Measurements from ENCODE around the gene KCNJ5. TPM values are rescaled to one million over a fixed set of nuclear protein-coding genes. Genes with fewer than 3 reads are reported as not detected.

KCNJ5 gene
- total RNA-seq, 2 donors from 2014 or later = 6.3 to 13.7 TPM

GRCh38 chr11:128910576-128910975, 19.4 kb downstream of the KCNJ5 start:
- intact Hi-C loops (cut with DNase I) = no loop called here
- Histone ChIP-seq H3K4me3 (no peak overlapping the region), H3K36me3 (replicated peaks in 1 of 2; ENCODE audit: insufficient read depth in 1 of 2, low read depth in 2 of 2) (no peaks in the 10 kb centered on the region), H3K9me3 (no peaks in the 10 kb centered on the region), H3K4me1 (peaks cover 27% of the 10 kb centered on the region), H3K27ac (no peak overlapping the region), H3K27me3 (no peaks in the 10 kb centered on the region)
- WGBS, 2 donors = 64 to 67% methylated on average over 3 of the region's 3 CpGs
- ATAC-seq (no peak), DNase-seq (no peak)
- TF ChIP-seq, protein P1, sequence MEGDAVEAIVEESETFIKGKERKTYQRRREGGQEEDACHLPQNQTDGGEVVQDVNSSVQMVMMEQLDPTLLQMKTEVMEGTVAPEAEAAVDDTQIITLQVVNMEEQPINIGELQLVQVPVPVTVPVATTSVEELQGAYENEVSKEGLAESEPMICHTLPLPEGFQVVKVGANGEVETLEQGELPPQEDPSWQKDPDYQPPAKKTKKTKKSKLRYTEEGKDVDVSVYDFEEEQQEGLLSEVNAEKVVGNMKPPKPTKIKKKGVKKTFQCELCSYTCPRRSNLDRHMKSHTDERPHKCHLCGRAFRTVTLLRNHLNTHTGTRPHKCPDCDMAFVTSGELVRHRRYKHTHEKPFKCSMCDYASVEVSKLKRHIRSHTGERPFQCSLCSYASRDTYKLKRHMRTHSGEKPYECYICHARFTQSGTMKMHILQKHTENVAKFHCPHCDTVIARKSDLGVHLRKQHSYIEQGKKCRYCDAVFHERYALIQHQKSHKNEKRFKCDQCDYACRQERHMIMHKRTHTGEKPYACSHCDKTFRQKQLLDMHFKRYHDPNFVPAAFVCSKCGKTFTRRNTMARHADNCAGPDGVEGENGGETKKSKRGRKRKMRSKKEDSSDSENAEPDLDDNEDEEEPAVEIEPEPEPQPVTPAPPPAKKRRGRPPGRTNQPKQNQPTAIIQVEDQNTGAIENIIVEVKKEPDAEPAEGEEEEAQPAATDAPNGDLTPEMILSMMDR (IDR thresholded peaks at IDR 0.05) = no peak
- TF ChIP-seq POLR2A (IDR thresholded peaks at IDR 0.05) = no peak

DNA sequence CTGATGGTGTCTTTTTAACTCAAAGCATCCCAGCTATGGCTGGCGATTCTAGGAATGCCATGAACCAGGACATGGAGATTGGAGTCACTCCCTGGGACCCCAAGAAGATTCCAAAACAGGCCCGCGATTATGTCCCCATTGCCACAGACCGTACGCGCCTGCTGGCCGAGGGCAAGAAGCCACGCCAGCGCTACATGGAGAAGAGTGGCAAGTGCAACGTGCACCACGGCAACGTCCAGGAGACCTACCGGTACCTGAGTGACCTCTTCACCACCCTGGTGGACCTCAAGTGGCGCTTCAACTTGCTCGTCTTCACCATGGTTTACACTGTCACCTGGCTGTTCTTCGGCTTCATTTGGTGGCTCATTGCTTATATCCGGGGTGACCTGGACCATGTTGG, 20.1 kb downstream of the KCNJ5 start:
- Histone ChIP-seq H3K27ac (no peak overlapping the region), H3K4me1 (peaks cover 22% of the 10 kb centered on the region), H3K9me3 (no peaks in the 10 kb centered on the region), H3K4me3 (no peak overlapping the region), H3K27me3 (no peaks in the 10 kb centered on the region), H3K36me3 (replicated peaks in 1 of 2; ENCODE audit: insufficient read depth in 1 of 2, low read depth in 2 of 2) (no peaks in the 10 kb centered on the region)
- WGBS, 2 donors = 89 to 91% methylated on average over 17 of the region's 17 CpGs
- ATAC-seq = no peak
- no peak for DNase-seq
- TF ChIP-seq, protein P1 (IDR thresholded peaks at IDR 0.05) = no peak
- intact Hi-C loops (cut with DNase I) = no loop called here

- 94 to 98% methylated on average over 6 to 18 of the region's 18 CpGs for WGBS, 2 donors
- H3K36me3 ChIP-seq (replicated peaks in 1 of 2; ENCODE audit: insufficient read depth in 1 of 2, low read depth in 2 of 2) = no peaks in the 10 kb centered on the region
- no peak for DNase-seq
These were observed 20.5 kb downstream of the KCNJ5 start for GRCh38 chr11:128911701-128912100.

GRCh38 chr11:128913806-128914205, 22.6 kb downstream of the KCNJ5 start:
- Histone ChIP-seq H3K27ac (no peak overlapping the region), H3K27me3 (no peaks in the 10 kb centered on the region), H3K9me3 (no peaks in the 10 kb centered on the region), H3K36me3 (replicated peaks in 1 of 2; ENCODE audit: insufficient read depth in 1 of 2, low read depth in 2 of 2) (no peaks in the 10 kb centered on the region), H3K4me3 (no peak overlapping the region), H3K4me1 (peaks cover 9% of the 10 kb centered on the region)
- intact Hi-C loops (cut with DNase I) = no loop called here
- DNase-seq = no peak
- WGBS, 2 donors = 96 to 100% methylated on average over 1 to 5 of the region's 5 CpGs
- TF ChIP-seq, protein P1 (IDR thresholded peaks at IDR 0.05) = no peak
- TF ChIP-seq POLR2A (IDR thresholded peaks at IDR 0.05) = no peak
- no peak for ATAC-seq

More at GRCh38 chr11:128911701-128912100, 20.5 kb downstream of the KCNJ5 start:
- H3K4me1 ChIP-seq = peaks cover 18% of the 10 kb centered on the region
- intact Hi-C loops (cut with DNase I) = no loop called here
- H3K4me3 ChIP-seq = no peak overlapping the region
- no peaks in the 10 kb centered on the region for H3K9me3 ChIP-seq
- no peak overlapping the region for H3K27ac ChIP-seq
- no peak for TF ChIP-seq POLR2A (IDR thresholded peaks at IDR 0.05)
- TF ChIP-seq, protein P1 (IDR thresholded peaks at IDR 0.05) = no peak
- H3K27me3 ChIP-seq = no peaks in the 10 kb centered on the region
- no peak for ATAC-seq
